HepG2 (cell line): ENCODE data around the gene SIAE. TPM values are rescaled to one million over a fixed set of nuclear protein-coding genes. Genes with fewer than 3 reads are reported as not detected.

Experiments
- ARNTL ChIP-seq: sonication (generic); formaldehyde crosslinking; IDR thresholded peaks from 2 replicates; pipeline ENCODE4 v1.4.0; 2020; ENCODE audit warnings: mild to moderate bottlenecking, missing genetic modification reagents
- BCL3 ChIP-seq: sonication (generic); formaldehyde crosslinking; IDR thresholded peaks from 2 replicates; pipeline ENCODE4 v1.5.1; 2020; ENCODE audit warnings: mild to moderate bottlenecking, missing genetic modification reagents, moderate library complexity
- CAMTA2 ChIP-seq: sonication (generic); formaldehyde crosslinking; IDR thresholded peaks from 2 replicates; pipeline ENCODE4 v1.4.0; 2020; ENCODE audit warnings: mild to moderate bottlenecking, missing genetic modification reagents, borderline replicate concordance
- DZIP1 ChIP-seq: sonication (generic); formaldehyde crosslinking; IDR thresholded peaks from 2 replicates; pipeline ENCODE4 v1.5.0; 2020; ENCODE audit warnings: mild to moderate bottlenecking, missing genetic modification reagents
- ELF4 ChIP-seq: sonication (generic); formaldehyde crosslinking; IDR thresholded peaks from 2 replicates; pipeline ENCODE4 v1.5.0; 2020; ENCODE audit warnings: missing genetic modification reagents, mild to moderate bottlenecking, moderate library complexity, borderline replicate concordance
- HCFC1 ChIP-seq: fragments of 150-350 bp; IDR thresholded peaks from 2 replicates; pipeline ENCODE4 v1.6.1; 2014; ENCODE audit warnings: low read depth, low read length
- HNRNPK ChIP-seq: fragments of 200-400 bp; formaldehyde crosslinking; IDR thresholded peaks from 2 replicates; pipeline ENCODE4 v1.6.1; 2018; ENCODE audit warnings: low read length, low read depth, moderate library complexity, mild to moderate bottlenecking; ENCODE audit not compliant: poor library complexity, severe bottlenecking
- LBX2 ChIP-seq: sonication (generic); formaldehyde crosslinking; IDR thresholded peaks from 2 replicates; pipeline ENCODE4 v1.5.0; 2020; ENCODE audit warnings: missing genetic modification reagents, mild to moderate bottlenecking, borderline replicate concordance
- RARG ChIP-seq: sonication (generic); formaldehyde crosslinking; IDR thresholded peaks from 2 replicates; pipeline ENCODE4 v1.4.0; 2020; ENCODE audit warnings: low read depth, mild to moderate bottlenecking, missing genetic modification reagents
- SMAD3 ChIP-seq: sonication (generic); formaldehyde crosslinking; IDR thresholded peaks from 2 replicates; pipeline ENCODE4 v1.4.0; 2020; ENCODE audit warnings: missing genetic modification reagents
- SRSF1 ChIP-seq: fragments of 200-400 bp; formaldehyde crosslinking; optimal IDR thresholded peaks from 2 replicates; pipeline ENCODE3; 2017; ENCODE audit warnings: mild to moderate bottlenecking, low read depth, low read length, moderate library complexity
- THYN1 ChIP-seq: sonication (generic); formaldehyde crosslinking; IDR thresholded peaks from 2 replicates; pipeline ENCODE4 v1.8.1; 2023; ENCODE audit warnings: low read depth, mild to moderate bottlenecking, moderate library complexity, missing genetic modification reagents, borderline replicate concordance
- ZC3H13 ChIP-seq: sonication (generic); formaldehyde crosslinking; IDR thresholded peaks from 2 replicates; pipeline ENCODE4 v1.8.1; 2023; ENCODE audit warnings: mild to moderate bottlenecking, missing genetic modification reagents, moderate library complexity
- ZNF430 ChIP-seq: sonication (generic); formaldehyde crosslinking; IDR thresholded peaks from 2 replicates; pipeline ENCODE4 v1.9.0; 2021; ENCODE audit warnings: mild to moderate bottlenecking, missing genetic modification reagents
- ZNF44 ChIP-seq: sonication (generic); formaldehyde crosslinking; IDR thresholded peaks from 2 replicates; pipeline ENCODE4 v1.5.1; 2020; ENCODE audit warnings: mild to moderate bottlenecking, missing genetic modification reagents
- ZNF605 ChIP-seq: sonication (generic); formaldehyde crosslinking; IDR thresholded peaks from 2 replicates; pipeline ENCODE4 v1.8.0; 2022; ENCODE audit warnings: mild to moderate bottlenecking, missing genetic modification reagents
- ZNF672 ChIP-seq: sonication (generic); formaldehyde crosslinking; IDR thresholded peaks from 2 replicates; pipeline ENCODE4 v1.8.1; 2022; ENCODE audit warnings: missing genetic modification reagents
- ZNF747 ChIP-seq: sonication (generic); formaldehyde crosslinking; IDR thresholded peaks from 2 replicates; pipeline ENCODE4 v1.8.1; 2023; ENCODE audit warnings: missing genetic modification reagents, mild to moderate bottlenecking, borderline replicate concordance
- polyA plus RNA-seq, 8 experiments: library from polyadenylated mRNA; depleted of rRNA in 3 of 8; stranded (reverse) in 7 of 8; unstranded in 1 of 8; fragments of >200 nt; fragmentation: Illumina TruSeq in 4 of 8; extraction: Trizol in 4 of 8; gene quantifications; 2 replicates each; pipeline versions ENCODE4 v1.2.1 to v1.2.3, GENCODE V29; 2011 to 2016; ENCODE audit warnings: low read depth in 4 of 8, missing spikeins in 1 of 8, mixed read lengths in 1 of 8; ENCODE audit not compliant: insufficient read depth in 1 of 8
- total RNA-seq, 5 experiments: library from RNA; depleted of rRNA; stranded (reverse); fragments of >200 nt; fragmentation: Illumina TruSeq; extraction: Trizol; gene quantifications; 2 replicates each; pipeline ENCODE4 v1.2.3, GENCODE V29; 2016; ENCODE audit warnings: low read depth in 1 of 5
- TF ChIP-seq, protein P1 (sequence below): sonication (generic); formaldehyde crosslinking; IDR thresholded peaks from 2 replicates; pipeline ENCODE4 v1.5.0; 2020; ENCODE audit warnings: mild to moderate bottlenecking, missing genetic modification reagents, borderline replicate concordance

SIAE gene
- total and polyA plus RNA-seq, 2 of the 13 experiments (the other 11 are each of a cell fraction or from before 2014, with no cell fraction given) = 7.0 to 22.4 TPM

DNA sequence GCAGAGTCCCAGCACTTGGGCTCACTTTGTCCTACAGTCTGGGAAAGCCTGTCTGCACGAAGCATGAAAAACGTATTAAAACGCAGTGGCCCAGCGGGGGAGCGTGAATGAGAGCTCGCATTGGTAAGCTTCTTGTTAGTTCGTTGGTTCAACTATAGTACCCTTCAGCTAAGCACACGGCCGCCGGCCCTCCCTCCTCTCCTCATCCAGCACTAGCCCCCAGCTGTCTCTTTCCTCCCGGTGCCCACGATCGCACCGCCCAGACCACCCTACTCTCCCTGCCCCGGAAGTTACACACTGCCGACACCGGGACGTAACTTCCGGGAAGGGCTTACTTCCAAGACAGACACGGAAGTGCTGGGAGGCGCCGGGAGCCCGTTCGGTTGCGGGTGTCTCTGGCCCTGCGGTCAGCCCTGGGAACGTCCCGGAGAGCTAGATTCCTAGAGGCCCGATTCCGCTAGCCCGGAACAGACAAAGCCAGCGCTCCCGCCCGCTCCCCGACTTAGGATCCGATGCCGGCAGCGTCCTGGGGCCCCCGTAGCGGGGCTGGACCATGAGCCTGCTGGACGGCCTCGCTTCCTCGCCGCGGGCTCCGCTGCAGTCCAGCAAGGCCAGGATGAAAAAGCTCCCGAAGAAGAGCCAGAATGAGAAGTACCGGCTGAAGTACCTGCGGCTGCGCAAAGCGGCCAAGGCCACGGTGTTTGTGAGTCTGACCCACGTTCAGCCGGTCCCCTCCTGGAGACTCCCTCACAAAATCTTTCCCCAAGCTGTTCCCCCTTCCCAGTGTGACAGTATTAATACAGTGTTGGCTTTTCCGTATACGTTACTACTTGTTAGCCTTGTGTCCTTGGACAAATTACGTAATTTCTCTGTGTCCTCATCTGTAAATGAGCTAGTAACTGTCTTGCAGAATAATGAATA is 50.7 kb downstream of the SIAE start, which contains the start of gene TBRG1 (continued):
- peak; percentile 70; the same call in 1 of the 2 replicates for TF ChIP-seq DZIP1 (CRISPR knock-in tag)
- TF ChIP-seq SMAD3 = peak; percentile 80; the same call in 1 of the 2 replicates
- TF ChIP-seq ARNTL (CRISPR knock-in tag) = peak; percentile 48; the same call in 1 of the 2 replicates
- no peak for TF ChIP-seq LBX2 (CRISPR knock-in tag)
- TF ChIP-seq ZNF672 (CRISPR knock-in tag) = no peak
- TF ChIP-seq HCFC1 = peak; percentile 49; the same call in 1 of the 2 replicates
- peak; percentile 79; the same call in 1 of the 2 replicates for TF ChIP-seq BCL3
- peak; percentile 98 for TF ChIP-seq SRSF1
- TF ChIP-seq, protein P1, sequence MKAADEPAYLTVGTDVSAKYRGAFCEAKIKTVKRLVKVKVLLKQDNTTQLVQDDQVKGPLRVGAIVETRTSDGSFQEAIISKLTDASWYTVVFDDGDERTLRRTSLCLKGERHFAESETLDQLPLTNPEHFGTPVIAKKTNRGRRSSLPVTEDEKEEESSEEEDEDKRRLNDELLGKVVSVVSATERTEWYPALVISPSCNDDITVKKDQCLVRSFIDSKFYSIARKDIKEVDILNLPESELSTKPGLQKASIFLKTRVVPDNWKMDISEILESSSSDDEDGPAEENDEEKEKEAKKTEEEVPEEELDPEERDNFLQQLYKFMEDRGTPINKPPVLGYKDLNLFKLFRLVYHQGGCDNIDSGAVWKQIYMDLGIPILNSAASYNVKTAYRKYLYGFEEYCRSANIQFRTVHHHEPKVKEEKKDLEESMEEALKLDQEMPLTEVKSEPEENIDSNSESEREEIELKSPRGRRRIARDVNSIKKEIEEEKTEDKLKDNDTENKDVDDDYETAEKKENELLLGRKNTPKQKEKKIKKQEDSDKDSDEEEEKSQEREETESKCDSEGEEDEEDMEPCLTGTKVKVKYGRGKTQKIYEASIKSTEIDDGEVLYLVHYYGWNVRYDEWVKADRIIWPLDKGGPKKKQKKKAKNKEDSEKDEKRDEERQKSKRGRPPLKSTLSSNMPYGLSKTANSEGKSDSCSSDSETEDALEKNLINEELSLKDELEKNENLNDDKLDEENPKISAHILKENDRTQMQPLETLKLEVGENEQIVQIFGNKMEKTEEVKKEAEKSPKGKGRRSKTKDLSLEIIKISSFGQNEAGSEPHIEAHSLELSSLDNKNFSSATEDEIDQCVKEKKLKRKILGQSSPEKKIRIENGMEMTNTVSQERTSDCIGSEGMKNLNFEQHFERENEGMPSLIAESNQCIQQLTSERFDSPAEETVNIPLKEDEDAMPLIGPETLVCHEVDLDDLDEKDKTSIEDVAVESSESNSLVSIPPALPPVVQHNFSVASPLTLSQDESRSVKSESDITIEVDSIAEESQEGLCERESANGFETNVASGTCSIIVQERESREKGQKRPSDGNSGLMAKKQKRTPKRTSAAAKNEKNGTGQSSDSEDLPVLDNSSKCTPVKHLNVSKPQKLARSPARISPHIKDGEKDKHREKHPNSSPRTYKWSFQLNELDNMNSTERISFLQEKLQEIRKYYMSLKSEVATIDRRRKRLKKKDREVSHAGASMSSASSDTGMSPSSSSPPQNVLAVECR (CRISPR knock-in tag) = peak; percentile 97
- TF ChIP-seq ZNF44 (CRISPR knock-in tag) = 0 out of 2 replicates have a peak, but pooled peaks have one; percentile 26
- TF ChIP-seq CAMTA2 (CRISPR knock-in tag) = 0 out of 2 replicates have a peak, but pooled peaks have one; percentile 45
- peak; percentile 51; the same call in 1 of the 2 replicates for TF ChIP-seq ZNF747 (CRISPR knock-in tag)
- TF ChIP-seq HNRNPK = no peak
- TF ChIP-seq RARG (CRISPR knock-in tag) = no peak
- peak; percentile 97 for TF ChIP-seq ELF4 (CRISPR knock-in tag)
- 0 out of 2 replicates have a peak, but pooled peaks have one; percentile 31 for TF ChIP-seq ZC3H13 (CRISPR knock-in tag)
- TF ChIP-seq ZNF430 (CRISPR knock-in tag) = peak; percentile 69; the same call in 1 of the 2 replicates
- TF ChIP-seq ZNF605 (CRISPR knock-in tag) = peak; percentile 79
- TF ChIP-seq THYN1 (CRISPR knock-in tag) = no peak
